H4 (cell line): ENCODE results near the gene NABP2. TPM values are rescaled to one million over a fixed set of nuclear protein-coding genes. Genes with fewer than 3 reads are reported as not detected.

Experiments
- DNase-seq: peaks from one replicate; pipeline ENCODE4 v3.0.0-alpha.2; 2015; ENCODE audit warnings: low spot score
- total RNA-seq: library from RNA; depleted of rRNA; stranded (reverse); fragments of >200 nt; shearing (Covaris generic); gene quantifications from 2 replicates; pipeline ENCODE4 v1.2.3, GENCODE V29; 2014; rRNA removed

Gene NABP2
- total RNA-seq, result 65.8 and 87.5 TPM in 2 replicates

DNA sequence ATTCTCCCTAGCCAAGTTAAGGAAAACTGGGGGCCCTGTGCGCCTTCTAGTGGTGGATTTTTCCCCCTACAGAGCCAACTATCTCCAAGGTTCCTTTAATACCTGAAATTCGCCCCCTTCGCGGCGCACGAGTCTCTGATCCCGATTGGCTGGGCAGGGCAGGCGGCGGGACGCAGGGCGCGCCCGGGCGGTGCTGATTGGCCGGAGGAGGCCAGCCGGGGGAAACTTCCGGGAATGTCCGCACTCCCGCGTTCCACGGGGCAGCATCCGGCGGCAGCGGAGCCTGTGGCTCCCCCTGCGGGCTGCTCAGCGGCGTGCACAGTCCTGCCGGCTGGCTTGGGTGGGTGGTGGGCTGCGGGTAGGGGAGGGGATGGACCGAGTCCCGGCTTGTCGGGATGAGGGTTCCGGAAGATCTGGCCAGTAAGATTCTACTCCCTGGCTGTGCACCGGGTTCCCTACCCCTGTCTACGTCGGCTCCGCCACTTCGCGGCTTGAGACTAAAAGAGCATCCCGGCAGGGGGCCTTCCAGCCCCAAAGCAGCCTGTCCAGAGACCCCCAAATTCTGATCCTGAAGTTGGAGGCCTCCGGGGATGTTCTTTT, at the start of gene NABP2:
Gene NABP2, plus strand, starts transcription at position 241 of the 600 bp plus-strand sequence. CDS start 515 bp downstream, outside the sequence.
- DNase-seq, result peak; percentile 96

DNA sequence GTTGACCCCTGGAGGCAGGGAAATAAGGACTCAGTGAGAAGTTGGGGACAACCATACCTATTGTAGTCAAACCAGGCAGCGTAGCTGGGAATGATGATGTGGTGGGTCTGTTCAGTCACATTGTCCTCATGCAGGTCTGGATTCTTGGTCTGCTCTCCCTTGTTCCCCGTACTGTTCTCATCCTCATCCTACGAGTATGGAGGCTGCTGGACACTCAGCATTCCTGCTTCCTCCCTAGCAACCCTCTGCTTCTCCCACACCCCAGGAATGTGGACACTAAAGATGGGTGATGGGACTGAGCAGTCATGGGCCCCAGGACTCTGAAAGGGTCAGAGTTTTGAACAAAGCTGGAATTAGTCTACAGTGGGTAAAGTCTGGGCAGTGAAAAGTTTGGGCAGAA, 45.8 kb upstream of the NABP2 start:
- no peak for DNase-seq

DNA sequence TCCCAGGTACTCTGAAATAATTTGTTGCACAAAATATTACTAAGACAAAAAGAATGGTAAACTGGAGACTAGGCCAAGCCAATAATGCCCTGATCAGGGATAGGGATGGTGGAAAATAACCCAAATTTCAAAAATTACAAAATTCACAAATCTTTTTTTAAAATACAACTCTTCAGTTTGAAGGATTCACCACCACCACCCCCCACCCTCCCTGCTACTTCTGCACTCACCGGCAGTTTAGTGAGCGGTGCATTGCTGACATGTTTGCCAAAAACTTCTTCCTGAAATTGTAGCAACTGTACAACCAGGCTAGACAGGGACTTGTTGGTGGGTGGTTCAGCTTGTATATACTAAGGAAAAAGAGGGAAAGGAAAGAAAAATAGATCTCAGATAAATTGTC, 37.2 kb upstream of the NABP2 start:
- no peak for DNase-seq

DNA sequence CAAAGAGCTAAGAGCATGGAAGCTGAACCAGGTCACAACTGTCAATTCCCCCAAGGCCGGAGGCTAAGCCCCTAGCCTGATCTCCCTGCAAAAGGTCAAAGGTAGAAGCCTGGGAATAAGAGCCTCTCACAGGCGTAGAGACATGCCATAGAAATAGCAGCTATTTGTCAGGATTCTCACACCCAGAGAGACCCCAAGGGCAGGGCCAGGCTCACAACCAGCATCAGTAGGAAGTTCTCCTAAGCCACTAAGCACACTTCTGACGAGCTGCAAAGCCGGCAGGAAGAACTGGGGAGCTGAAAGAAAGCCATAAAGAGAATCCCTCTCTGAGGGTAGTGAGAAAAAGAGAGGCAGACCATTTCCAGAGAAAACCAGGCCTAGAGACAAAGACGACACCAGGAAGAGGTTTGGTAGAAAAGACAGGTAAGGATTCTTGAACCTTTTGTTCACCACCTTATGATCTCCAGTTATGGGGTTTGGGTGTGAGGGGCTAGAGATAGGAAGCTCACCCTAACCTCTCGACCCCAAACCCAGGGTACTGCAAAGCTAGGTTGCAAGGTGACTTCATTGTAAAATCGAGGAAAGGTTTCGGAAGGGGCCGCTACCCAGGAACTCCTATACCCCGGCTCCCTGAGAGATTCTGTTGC, 35.9 kb upstream of the NABP2 start:
- no peak for DNase-seq

DNA sequence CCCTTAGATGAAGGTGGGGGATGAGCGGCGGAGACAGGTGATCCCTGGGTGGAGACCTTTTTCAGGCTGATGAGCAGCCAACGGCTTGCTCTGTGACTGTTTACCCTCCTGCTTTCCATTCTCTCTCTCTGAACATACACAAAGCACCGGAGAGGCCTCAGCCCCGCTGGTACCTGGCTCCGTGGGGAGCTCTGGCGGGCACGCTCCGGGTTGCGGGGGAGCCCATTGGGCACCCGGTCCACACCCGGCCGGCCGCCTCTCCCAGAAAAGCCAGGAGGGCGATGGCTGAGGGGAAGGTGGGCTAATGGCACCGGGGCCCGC, 35.4 kb upstream of the NABP2 start:
- DNase-seq, result no peak

DNA sequence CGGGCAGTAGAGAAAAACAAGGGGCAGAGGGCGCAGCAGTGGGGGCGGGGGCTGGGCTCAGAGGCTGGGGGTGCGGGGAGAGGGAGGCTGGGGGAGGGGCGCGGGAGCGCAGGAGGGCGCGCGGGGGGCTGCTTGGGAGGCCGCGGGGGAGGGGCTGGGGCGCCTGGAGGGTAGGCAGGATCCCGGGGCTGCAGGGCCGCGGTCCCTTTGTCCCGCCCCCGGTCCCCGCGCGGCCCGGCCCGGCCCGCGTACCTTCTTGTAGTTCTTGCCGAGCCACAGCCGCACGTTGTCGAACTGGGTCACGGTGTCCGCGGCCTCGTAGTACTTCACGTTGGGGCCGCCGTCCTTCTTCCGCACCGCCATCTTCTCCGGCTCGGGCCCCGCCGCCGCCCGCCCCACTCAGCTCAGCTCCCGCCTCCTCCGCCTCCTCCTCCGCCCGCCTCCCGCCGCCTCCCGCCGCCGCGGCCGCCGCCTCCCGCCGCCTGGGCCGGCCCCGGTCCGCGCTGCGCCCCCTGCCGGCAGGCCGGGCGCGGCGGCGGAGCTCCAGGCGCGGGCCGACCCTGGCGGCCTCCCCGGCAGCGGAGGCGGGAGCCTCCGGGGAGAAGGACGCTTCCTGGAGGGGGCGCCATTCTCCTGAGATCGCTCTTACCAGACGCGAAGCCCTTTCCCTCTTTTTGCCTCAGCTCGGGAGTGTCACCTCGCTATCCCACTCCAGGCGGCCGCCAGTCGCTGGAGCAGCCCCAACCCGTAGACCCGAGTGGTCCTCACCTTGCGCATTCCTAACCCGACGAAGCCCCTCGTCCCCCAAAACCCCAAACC, 34.8 kb upstream of the NABP2 start, which contains the start of gene SMARCC2:
Gene SMARCC2, minus strand, starts transcription at position 385 of the 819 bp plus-strand sequence. Its CDS starts 22 bp downstream, at position 363.
- peak; percentile 81 for DNase-seq

DNA sequence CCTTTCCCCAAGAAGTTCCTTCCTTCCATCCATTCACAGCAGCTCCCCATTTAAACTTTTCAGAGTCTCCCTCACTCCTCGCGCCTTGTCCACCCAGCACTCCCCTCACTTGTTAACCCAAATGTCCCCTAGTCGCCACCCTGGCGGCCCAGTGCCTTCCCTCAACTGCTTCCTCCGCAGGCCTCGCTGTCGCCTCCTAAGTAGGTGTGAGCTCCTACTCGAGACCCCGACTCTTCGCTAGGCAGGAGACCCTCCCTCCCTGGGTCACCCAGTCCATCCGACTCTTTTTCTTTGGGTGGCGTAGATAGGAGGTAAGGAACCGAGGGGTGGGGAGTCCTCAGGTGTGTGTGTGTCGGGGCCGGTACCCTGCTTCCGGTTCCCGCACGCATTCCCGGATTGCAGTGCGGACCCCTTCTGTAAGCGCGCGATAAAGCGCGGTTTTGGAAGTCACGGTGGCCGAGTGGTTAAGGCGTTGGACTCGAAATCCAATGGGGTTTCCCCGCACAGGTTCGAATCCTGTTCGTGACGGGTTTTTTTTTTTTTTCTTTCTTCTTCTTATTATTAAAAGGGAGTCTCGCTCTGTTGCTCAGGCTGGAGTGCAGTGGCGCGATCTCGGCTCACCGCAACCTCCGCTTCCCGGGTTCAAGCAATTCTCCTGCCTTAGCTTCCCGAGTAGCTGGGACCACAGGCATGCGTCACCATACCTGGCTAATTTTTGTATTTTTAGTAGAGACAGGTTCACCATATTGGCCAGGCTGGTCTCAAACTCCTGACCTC, 34.0 kb upstream of the NABP2 start:
- peak; percentile 80 for DNase-seq

DNA sequence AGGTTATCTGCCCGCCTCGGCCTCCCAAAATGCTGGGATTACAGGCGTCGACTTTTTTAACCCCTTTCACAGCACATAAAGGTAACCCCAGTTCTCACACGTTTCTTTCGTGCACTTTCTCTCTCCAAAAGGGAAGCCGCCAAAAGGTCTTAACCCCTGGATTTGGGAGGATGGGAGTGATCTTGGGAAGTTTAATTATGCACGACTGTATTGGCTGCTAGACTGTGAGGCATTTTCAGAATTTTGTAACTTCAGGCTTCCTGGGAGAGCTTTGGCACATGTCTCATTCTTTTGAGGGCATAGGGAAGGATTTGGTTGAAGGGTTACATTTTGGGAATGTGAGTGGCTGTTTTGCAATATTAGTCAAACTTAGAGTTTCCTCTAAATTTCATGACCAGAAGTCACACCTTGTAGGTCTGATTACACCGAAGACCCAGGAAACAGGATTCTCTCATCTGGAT, 33.4 kb upstream of the NABP2 start:
- no peak for DNase-seq

DNA sequence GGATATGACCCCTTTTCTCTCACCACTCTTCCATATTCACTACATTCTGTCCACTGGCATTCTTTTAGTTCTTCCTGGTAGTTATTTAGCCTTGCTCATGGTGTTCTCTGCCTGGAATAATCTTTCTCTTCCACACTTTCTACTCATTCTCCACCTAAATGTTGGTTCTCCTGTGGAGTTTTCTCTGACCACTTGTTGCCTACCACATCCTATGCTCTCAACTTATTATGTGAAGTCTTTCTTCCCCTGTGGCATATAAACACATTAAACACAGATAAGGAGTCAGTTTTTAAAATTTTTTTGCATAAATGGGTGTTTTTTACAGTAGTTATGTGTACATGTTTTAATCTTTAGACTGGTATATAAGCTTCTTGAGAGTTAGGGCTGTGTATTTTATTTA, 31.6 kb upstream of the NABP2 start:
- no peak for DNase-seq

DNA sequence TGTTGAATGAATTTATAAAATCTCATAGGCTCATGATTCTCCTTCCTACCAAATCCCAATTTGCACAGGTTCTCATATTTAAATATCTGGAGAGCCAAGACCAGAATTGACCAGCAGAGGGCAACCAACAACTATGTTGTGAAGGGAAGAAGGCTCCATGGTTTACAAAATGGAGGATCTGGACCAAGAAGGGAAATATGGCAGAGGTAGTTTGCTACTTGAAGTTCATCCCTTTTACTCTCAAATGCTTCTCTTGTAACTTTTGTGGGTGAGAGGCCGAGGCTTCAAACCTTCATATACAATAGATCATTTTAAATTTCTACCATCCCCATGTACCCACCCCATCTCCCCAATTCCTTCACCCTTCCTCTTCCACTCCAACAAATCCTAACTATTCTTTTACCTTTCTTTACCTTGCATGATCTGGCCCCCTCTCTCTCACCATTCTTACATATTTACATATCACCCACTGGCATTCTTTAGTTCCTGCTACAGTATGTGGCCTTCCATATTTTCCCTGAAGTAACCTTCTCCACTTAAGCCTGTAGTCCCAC, 31.0 kb upstream of the NABP2 start:
- DNase-seq, result peak; percentile 80

DNA sequence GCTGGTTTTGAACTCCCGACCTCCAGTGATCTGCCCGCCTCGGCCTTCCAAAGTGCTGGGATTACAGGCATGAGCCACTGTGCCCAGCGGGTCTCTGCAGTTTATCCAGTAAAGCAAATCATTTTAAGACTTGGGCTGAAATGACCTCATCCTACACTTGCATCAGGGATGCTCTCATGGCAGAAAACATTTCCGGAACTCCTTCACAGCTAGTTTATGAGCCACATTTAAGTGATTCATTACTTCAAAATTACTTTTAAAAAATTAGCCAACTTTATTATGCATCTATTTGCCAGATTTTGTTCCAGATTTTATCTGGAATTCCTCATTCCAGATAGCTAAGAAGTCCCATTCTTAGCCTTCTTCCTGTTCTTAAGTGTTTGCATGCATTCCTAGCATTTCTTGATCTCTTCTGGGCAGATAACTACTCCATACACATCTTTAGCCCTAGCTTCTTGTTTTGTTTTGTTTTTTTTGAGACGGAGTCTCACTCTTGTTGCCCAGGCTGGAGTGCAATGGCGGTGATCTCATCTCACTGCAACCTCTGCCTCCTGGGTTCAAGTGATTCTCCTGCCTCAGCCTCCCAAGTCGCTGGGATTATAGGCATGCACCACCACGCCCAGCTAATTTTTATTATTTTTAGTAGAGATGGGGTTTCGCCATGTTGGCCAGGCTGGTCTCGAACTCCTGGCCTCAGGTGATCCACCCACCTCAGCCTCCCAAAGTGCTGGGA, 27.2 kb upstream of the NABP2 start:
- peak; percentile 64 for DNase-seq

DNA sequence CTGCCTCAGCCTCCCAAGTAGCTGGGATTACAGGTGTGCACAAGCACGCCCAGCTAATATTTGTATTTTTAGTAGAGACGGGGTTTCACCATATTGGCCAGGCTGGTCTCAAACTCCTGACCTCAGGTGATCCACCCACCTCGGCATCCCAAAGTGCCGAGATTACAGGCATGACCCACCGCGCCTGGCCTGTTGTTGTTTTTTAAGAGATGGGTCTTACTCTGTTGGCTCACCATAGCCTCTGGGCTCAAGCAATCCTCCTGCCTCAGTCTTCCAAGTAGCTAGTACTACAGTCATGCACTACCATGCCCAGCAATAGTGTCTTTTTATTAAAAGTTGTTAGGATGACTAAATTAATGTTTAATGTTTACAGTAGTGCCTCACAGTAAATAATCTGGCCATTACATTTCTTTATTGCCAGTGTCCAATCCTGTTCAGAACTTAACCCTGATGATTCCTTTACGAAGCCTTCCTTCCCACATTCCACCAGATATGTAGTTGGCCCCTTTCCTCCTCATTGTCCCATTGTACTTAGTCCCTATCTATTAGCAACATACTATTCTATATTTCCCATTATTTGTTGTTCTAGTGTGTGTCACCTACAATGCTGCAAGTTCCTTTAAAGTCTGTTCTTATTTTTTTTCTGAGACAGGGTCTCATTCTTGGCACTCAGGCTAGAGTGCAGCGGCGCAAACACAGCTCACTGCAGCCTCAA, 26.1 kb upstream of the NABP2 start:
- no peak for DNase-seq

DNA sequence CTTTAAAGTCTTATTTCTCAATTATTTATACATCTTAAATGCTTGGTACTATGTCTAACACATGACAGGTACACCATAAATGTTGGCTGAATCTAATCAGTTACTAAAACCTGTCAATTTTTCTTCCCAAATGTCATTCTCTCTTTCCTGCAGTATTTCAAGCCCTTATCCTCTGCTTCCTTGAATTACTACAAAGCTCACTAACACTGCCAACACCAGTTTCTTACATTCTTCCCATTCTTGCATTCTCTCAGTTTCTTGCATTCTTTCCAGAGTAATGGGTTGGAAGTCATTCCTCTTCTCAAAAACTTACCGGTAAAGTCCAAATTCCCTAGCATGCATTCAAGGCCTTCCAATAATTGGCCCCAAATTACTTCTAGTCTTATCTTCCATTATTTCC, 25.3 kb upstream of the NABP2 start:
- DNase-seq, result no peak

DNA sequence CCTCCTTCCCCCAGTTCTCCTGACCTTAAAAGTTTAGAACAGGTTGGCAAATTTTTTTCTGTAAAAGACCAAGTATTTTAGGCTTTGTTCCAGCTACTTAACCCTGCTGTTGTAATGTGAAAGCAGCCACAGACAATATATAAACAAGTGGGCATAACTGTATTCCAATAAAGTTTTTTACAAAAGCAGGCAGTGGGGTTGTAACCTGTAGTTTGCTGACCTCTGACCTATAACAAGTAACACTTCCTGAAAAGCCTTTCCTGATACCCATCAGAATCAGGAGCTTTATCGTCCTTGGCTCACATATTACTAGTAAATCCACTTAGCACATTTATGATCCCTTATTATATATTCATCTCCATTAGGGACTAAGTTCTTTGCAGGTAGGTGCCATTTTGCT, 21.8 kb upstream of the NABP2 start:
- DNase-seq, result no peak

DNA sequence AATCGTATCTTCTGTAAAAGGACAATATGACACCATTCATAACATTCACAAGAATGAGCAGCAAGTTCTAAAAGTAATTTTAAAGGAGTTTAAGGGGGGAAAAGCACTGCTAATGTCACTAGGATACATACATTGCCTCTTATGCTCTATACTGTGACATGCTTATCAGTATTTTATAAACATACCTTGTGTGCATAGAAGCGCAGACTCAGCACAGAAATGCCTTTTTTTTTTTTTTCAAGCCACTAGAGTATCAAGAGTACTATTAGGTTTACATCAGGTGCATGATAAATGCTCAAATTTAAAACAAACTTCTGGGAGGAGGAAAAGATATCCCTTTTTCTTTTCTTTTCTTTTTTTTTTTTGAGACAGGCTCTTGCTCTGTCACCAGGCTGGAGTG, 21.3 kb upstream of the NABP2 start:
- no peak for DNase-seq

DNA sequence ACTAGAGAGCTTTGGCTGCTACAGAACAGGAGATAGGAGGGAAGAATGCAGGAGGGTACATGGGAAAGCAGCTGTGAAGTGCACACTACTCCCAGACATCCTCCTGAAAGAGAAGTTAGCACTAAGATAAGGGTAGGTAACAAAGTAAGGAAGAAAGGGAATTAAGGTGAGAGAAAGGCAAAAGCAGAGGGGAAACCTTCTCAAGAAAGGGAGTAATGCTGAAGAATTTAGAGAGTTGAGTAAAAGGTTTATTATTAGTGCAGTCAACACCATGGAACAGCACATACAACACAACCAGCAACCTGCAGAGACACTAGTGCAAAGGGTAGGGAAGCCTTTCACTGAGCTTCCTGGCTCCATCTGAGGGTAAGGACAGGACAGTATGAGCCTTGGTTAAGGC, 19.9 kb upstream of the NABP2 start:
- no peak for DNase-seq

DNA sequence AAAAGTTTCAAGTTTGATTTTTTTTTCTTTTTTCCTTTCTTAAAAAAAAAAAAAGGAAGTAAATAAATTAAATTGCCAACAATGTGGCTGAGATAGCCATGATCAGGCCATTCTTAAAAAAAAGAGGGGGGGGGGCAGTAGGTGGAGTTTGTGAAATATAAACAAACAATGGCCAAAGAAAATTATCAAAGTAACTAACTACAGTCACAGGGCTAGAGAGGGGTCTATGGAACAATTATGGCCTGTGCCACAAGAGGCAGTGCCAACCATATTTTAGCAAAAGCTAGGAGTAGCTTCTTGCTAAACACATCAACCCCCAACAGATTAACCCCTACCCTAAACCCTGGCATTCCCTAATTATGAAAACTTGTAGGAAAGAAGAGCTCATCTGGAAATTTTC, 18.7 kb upstream of the NABP2 start:
- no peak for DNase-seq

DNA sequence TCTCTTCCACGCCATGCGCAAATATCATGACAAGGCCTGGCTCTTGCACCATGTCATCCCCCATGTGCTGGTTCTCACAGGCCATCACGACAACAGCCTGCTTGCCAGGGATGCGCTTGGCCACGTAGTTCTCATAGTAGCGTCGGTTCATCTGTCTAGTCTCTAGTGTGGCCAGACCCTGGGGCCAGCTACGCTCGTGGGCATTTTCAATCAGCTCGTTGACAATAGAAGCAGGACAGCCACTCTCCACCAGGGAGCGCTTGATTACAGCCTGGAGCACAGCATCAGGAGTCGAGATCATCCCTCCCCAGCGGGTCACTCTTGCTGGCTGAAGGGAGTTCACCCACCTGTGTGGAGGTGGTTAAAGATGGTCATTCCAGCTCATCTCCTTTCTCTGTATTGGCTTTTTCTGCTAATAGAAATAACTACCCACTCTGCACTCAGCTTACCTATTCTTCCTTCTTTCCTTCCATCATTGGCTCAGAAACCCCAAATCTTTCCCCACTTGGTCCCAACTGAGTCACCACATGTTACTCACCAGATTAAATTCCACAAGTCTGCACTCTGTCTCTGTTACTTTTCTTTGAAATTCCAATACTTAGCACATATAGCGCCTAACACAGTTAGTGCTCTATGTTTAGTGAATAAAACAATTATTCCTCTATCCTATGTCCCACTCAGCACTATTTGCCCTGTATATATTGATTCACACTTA, 17.5 kb upstream of the NABP2 start:
- DNase-seq, result no peak

DNA sequence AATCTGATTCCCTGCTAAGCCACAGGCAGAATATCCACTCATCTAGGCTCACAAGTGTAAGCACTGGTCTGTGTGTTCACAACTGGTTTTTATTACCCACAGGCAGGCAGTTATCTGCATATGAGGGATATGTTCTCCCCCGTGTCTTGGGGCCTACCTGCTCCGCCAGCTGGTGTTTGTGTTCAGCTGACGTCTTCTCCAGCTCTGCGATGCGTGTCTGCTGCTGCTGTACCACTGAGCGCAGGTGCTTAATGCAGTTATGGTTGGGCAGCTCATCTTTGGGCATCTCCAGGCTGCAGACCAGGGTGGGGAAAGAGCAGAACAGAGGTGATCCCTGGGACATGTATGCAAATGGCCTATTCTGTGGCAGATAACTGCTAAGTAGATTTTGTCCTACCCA, 16.1 kb upstream of the NABP2 start:
- no peak for DNase-seq

DNA sequence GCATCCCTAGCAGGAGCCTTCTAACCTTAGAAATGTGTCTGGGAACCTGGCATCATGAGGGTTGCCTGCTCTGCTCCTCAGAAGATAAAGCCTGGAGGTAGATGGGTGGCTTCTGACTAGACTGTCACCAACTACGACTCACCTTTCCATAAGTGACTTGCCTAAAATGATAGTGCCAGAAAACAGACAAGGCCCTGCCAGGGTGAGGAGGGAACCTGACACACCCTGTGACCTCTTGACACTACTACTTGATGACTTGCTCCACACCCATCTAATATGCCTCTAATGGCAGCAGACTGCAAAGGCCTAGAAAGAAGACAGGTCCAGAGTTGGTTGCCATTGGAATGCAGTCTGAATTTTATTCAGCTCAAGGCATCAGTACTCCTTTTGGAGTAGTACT, 11.8 kb upstream of the NABP2 start:
- DNase-seq, result no peak
